ENCODE data around the gene IL2RA.
A peak's percentile ranks its signal among the peaks of the same experiment; 100 is the strongest.

The IL2RA gene

DNA sequence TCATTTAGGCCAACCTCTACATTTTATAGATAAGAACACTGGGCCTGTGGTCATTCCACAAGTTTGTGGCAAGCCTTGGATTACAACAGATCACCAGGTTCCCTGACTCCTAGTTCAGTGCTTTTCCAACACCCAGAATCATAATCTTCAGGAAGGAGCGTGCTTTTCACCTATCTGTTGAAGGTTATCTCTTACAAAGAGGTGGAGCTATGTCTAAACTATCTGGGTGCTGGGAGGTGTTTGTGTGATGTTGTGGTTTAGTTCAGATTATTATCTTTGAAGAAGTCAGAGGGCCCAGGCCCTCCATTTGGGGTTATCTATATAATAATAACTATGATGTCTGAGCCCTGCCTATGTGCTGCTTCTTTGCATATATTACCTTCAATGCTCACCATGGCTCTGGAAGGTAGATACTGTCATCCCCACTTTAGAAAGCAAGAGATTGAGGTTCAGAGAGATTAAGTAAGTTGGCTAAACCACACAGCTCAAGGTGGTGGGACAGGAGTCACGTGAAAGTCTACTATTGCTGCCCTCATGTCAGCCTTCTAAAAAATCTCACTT, 24.0 kb downstream of the IL2RA start:
- DNase-seq (ENCODE audit: low spot score), result no peak

DNA sequence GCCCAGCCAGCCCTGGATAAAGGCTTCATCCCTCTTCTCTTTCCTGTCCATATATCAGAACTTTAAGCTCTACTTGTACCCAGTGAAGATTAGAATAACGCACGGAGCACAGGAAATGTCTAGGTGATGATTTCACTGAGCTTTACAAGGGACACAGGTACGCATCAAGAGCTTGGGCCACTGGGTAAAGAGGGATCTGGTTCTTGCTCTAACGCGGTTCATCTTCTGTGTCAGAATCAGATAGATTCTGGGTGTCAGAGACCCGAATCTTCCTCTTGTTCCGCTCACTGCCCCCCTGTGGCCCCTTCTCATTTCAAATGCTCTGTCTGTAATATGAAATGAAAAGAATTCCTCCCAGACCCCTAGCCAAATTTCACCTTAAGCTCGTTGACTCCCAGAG, 24.7 kb downstream of the IL2RA start:
- DNase-seq (ENCODE audit: low spot score), result no peak

- no peak for DNase-seq (ENCODE audit: low spot score)
Observed at GRCh38 chr10:6036861-6037321, 25.3 kb downstream of the IL2RA start.

GRCh38 chr10:6035931-6036575, 26.1 kb downstream of the IL2RA start:
- no peak for DNase-seq (ENCODE audit: low spot score)

DNA sequence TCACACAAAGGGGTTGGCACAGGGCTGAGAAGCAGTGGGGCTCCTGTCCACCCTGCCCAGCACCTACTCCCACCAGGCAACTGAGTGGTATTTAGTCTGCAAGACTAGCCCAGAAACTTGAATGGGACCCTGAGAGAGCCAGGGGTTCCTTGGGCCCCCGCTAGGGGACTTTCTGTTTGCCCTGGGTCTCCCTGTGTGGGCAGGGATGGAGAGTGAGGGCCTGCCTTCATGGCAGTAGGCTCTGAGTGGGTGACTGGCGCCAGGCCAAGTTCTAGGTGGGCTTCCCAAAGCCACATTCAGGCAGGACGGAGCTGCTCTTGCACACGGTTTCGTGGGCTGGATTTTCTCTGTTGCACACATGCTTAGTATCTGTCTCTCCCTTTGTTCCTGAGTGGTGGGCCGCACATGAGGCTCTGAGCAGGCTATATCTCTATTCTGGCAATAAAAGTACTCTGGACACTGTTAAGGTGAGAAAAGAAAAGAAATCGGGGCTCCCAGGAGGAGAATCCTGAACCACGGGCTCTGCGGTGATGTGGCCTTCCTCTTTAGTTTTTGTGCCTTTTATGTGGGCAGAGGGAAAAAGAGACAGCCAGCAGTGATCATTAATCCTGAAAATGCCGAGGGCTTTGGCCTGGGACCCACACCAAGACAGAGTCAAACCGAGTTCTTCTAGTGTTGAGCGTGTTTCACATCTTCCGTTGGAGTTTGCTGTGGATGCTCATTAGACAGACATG, 26.9 kb downstream of the IL2RA start:
- DNase-seq (ENCODE audit: low spot score), result no peak

DNA sequence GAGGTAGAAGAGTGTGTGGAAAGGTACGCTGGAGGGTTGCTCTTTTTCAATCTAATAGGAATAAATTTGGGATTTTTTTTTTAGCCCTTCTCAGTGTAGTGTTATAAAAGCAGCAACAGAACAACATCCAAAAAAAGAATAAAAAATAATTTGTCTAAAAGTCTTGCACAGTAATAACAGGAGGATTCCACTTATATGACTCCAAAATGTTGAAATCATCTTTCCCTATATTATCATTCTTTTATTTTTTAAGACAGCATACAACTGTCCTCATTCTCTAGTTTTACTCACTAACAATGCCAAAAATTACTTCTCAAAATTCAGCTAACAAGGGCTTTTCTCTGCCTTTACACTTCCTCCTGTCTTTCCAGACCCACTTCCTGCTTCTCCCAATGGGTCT, 27.8 kb downstream of the IL2RA start:
- DNase-seq (ENCODE audit: low spot score), result no peak

DNA sequence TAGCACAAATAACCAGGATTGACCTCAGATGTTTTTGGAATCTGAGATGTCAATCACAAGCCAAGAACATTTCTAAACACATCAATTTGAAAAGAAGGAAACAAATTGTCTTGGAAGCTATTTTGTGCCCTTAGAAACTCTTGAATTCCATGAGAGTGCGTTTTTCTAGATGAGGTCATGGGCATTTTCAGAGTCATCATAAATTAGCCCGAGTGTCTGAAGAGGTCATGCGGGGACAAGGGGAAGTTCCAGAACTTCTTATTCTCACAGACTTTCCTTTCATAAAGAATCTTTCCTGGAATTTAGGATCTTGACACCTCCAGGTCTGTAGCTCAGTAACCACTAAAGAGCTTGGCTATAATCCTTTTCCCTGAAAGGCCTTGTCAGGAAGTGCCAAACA, 28.2 kb downstream of the IL2RA start:
- DNase-seq (ENCODE audit: low spot score), result peak; percentile 35

DNA sequence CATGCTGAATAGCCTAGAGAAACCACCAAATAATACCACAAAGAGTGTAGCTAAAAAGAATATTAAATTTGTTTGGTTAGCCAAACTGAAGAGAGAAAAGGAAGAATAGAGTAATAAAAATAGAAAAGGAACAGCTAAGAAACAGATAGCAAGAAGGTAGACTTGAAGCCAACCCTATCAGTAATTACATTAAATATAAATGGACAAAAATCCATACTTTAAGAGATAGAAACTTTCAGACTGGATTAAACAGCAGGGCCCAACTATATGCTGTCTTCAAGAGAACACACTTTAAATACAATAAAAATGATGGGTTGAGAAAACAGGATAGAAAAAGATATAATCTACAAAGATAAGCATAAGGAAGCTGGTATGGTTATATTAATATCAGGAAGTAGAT, 31.2 kb downstream of the IL2RA start:
- no peak for DNase-seq (ENCODE audit: low spot score)

DNA sequence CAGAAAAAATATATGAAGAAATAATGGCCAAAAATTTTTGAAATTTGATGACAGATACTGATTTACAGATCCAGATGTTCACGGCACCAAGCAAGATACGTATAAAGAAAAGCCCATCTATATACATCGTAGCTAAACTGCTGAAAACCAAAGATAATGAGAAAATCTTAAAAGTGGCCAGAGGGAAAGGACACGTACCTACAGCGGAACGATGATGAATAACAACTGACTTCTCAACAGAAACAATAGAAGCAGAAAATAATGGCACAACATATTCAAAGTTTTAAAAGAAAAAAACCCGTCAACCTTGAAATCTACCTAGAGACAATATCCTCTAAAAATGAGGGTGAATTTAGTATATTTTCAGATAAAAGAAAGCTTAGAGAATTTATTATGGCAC, 31.9 kb downstream of the IL2RA start:
- no peak for DNase-seq (ENCODE audit: low spot score)

DNA sequence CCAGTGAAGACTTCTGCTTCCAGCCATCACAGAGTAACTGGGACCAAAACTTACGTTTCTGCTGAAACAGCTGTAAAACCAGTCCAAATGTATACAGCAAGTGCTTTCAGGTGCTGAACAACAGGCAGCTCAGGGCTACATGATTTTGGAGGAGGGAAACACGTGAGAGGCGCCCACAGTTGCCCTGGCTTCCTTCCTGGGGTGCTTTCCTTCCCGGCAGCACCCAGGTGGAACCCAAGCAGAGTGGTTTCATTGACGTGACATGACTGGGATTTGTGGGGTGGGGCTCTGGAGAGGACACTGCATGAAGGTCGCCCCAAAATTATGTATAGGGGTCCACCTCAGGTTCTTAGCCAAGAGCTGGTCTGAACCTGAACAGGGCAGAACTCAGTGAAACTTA, 34.2 kb downstream of the IL2RA start:
- no peak for DNase-seq (ENCODE audit: low spot score)

- DNase-seq (ENCODE audit: low spot score), result no peak
Observed at GRCh38 chr10:6025683-6026255, 36.4 kb downstream of the IL2RA start.

DNA sequence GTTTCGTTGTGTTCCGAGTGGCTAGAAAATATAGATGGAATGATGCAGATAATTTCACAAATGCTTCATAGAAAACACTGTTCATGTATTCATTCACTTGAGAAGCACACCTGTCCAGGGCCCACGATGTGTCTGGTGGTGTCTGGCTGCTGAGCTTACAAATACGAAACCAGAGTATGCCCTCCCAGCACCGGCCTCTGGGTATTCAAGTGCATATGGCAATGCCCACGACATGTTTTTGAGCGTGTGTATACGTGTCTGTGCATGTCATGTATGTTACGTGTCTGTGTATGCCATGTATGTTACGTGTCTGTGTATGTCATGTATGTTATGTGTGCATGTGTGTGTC, 37.9 kb downstream of the IL2RA start:
- no peak for DNase-seq (ENCODE audit: low spot score)

DNA sequence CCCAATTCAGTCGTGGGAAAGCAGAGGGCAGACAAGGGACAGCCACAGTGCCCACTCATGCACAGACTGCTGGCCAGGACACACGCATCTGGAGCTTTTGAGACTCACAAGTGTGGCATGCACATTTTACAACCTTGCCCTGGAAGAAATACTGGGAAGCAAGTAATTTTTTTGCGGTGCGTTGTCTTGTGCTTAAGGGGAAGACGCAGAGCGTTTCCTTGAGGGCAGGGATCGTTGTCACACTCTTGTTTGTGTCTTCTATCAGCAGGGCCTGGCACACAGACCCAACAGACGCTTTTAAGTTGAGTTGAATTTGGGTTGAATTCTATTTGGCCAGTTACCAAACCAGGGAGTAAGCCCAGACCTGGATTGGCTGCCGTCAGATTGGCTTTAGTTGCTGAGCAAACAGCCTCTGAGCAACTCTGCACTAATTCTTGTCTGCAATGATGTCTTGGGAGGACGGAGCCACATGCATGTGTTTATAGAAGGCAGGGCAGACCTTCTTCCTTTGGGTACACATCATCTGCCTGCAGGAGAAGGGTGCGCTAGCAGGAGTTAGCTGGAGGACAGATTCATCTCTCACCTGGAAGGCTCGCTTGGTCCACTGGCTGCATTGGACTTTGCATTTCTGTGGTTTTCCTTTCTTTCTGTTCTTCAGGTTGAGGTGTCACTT, 38.4 kb downstream of the IL2RA start:
- no peak for DNase-seq (ENCODE audit: low spot score)

DNA sequence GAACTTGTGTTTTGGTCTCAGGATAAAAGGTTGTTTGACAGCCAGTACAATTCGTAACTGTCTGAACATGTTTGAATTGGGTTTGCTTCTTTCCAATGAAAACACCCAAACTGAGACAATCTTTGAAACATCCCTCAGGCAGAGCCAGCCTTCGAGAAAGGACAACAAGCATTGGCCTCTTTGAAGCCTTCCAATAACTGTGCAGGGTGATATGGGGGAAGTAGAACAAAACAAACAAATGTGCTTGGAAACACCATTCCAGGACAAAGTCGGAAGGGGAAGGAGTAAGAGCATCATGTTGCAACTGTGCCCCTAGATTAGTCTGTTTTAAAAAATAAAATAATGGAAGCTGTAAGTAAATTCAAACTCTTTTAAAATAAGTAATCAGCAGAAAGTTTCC, 39.5 kb downstream of the IL2RA start:
- DNase-seq (ENCODE audit: low spot score), result no peak

GRCh38 chr10:6020826-6021225, 41.3 kb downstream of the IL2RA start:
- DNase-seq (ENCODE audit: low spot score), result peak; percentile 10

- DNase-seq (ENCODE audit: low spot score), result no peak
Observed at GRCh38 chr10:6019796-6020195, 42.4 kb downstream of the IL2RA start.

- no peak for DNase-seq (ENCODE audit: low spot score)
Observed at GRCh38 chr10:6019010-6019782, 43.0 kb downstream of the IL2RA start.

GRCh38 chr10:6018422-6018821, 43.7 kb downstream of the IL2RA start:
- no peak for DNase-seq (ENCODE audit: low spot score)

DNA sequence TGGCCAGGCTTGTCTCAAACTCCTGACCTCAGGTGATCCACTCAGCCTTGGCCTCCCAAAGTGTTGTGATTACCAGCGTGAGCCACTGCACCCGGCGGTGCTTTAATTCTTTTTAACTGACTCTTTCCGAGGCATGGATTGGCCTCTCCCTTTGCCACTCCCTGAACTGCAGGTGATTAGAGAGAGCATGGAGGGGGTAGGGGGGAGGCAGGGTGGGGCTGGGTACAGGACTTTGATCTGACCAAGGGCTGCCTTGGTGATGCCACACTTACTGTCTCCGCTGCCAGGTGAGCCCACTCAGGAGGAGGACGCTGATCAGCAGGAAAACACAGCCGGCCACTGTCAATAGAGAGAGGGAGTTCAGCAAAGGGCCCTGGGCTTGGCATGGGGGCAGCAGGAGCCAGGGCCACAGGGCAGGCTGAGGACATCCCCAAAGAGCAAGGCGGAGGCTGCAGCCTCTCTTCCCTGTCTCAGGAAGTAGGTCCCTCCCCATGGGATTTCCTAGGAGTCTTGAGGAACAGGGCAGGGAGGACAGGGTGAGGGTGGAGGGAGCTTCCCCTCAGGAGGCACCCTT, 44.3 kb downstream of the IL2RA start:
- DNase-seq (ENCODE audit: low spot score), result no peak

DNA sequence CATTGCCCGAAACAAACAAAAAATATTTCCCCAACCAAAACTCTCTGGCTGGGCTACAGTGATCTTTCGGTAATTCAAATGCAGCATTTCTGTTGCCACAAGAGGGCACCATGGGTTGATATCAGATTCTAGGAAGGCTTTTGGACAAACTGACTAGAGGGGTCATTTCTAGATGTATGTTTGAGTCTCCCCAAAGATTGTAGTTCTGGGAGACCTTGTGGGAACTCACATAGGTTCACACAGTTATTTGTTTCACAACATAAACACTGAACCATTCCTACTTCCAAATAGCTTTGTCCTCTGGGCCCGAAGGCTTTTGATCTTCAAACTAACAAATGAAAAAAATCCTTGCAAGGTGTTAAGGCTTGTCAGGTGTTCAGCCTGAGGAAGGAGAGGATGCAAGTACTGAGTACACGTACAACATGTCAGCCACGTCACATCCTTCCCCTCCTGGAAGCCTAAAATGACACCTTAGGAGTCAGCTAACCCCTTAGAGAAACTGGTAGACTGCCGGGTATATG, 47.9 kb downstream of the IL2RA start:
- peak; percentile 67 for DNase-seq (ENCODE audit: low spot score)

All from pons (tissue), 1 donor.